GM13976 (cell line): ENCODE data around the gene HAAO.
"Not testable (repeated sequence)": the region's sequence is repeated elsewhere in the genome, so short reads cannot be mapped to it uniquely, and the experiment has no call there.

Experiments
- DNase-seq: peaks from one replicate; pipeline ENCODE4 v3.0.0; 2012; ENCODE audit warnings: low spot score
- in situ Hi-C: fragments of 300-500 bp; cut with MboI; formaldehyde crosslinking; loops from one replicate; pipeline ENCODE4 v1.12.0; 2022; ENCODE audit warnings: low sequenced_read_pairs, mixed read lengths, inconsistent platforms; ENCODE audit not compliant: unreplicated experiment
- TF ChIP-seq, protein P1 (sequence below): IDR thresholded peaks from 2 replicates; pipeline ENCODE4 v1.5.1; 2012; ENCODE audit warnings: borderline replicate concordance, mild to moderate bottlenecking; ENCODE audit not compliant: insufficient read depth; ENCODE audit errors: extremely low read depth, missing control alignments, control extremely low read depth

HAAO gene

DNA sequence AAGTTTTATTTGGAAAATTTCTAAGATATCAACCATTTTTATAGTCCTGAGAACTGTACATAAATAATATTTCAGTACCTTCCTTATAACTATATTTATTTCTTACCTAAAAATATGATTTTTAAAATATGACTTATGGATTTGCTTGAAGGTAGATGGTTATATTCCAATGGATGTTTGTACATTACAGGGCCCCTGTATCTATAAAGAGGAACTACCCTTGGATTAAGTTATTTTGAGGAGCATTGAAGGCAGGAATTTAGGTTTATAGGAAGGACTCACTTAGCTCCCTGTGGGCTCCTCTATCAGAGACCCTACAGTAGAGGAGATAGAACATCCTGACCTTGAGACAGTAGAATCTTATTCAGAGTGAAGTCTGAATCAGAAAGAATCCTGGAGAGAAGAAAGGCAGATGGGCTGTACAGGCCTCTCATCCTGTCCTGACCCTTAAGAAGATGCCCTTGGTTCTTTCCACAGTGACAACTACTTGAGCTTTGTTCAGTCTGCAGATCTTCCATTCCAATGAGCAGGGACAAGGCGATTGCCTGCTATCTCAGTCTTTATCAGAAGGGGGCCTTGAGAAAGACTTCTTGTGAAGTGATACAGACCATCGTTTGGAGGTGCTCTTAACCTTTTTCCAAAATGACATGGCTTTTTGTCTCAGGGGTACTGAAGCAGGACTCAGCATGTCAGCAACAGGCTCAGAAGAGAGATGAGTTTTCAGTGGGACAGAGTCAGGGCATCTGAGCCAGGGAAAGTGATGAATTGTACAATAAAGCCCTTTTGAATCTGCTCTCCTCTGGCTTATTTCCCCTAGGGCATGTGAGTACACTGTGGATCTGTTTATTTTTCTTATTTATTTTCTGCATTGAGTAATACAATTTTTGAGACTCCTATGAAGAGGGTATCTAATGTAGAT is 49.4 kb downstream of the HAAO start:
- DNase-seq: no peak
- in situ Hi-C loops: no loop called here
- TF ChIP-seq, protein P1, sequence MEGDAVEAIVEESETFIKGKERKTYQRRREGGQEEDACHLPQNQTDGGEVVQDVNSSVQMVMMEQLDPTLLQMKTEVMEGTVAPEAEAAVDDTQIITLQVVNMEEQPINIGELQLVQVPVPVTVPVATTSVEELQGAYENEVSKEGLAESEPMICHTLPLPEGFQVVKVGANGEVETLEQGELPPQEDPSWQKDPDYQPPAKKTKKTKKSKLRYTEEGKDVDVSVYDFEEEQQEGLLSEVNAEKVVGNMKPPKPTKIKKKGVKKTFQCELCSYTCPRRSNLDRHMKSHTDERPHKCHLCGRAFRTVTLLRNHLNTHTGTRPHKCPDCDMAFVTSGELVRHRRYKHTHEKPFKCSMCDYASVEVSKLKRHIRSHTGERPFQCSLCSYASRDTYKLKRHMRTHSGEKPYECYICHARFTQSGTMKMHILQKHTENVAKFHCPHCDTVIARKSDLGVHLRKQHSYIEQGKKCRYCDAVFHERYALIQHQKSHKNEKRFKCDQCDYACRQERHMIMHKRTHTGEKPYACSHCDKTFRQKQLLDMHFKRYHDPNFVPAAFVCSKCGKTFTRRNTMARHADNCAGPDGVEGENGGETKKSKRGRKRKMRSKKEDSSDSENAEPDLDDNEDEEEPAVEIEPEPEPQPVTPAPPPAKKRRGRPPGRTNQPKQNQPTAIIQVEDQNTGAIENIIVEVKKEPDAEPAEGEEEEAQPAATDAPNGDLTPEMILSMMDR: no peak

DNA sequence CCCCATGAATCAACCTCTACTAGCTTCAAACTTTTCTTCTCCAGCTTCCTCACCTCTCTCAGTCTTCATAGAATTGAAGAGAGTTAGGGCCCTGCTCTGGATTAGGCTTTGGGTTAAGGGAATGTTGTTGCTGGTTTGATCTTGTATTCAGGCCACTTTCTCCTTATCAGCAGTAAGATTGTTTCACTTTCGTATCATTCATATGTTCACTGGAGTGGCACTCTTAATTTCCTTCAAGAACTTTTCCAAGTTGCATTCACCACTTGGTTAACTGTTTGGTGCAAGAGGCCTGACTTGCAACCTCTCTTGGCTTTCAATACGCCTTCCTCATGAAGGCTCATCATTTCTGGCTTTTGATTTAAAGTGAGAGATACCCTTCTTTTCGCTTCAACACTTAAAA is 51.2 kb downstream of the HAAO start:
- in situ Hi-C loops: no loop called here
- TF ChIP-seq, protein P1: no peak
- DNase-seq: no peak

DNA sequence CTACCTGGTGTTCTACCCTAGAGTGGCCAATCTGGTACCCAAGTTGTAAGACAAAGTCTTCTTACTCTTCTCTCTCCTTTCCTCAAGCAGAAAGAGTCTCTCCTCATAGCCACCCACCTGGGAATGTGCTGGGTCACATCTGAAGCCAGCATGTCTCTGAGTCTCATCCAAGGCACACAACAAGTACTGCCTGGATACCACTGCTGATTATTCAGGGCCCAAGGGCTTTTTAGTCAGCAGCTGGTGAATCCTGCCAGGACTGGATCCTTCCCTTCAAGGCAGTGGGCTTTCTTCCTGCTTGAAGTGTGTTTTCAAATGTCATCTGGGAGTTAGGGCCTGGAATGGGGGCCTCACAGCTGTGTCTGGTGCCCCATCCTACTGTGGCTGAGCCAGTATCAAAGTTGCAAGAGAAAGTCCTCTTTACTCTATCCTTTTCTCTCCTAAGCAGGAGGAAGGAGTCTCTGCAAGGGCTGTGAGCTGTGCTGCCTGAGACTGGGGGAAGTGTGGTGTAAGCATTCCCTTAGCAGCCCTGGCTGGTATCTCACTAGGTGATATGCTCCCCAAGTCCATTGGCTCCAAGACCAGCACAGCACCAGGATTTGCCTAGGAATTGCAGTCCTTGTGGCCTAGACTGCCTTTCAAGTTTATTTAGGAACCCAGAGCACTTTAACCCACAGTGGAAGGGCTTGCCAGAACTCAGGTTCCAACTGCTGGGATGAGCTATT is 55.6 kb downstream of the HAAO start:
- TF ChIP-seq, protein P1: no peak
- in situ Hi-C loops: no loop called here
- no peak for DNase-seq

DNA sequence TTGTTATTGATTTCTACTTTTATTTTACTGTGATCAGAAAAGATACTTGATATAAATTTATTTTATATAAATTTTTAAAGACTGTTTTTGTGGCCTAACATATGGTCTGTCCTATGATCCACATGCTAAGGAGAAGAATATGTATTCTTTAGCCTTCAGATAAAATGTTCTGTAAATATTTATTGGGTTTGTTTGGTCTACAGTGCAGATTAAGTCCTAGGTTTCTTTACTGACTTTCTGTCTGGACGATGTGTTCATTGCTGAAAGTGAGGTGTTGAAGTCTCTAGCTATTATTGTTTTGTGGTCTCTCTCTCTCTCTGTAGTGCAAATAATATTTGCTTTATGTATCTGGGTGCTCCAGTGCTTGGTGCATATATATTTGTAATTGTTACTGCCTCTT is 58.5 kb downstream of the HAAO start:
- in situ Hi-C loops: no loop called here
- no peak for DNase-seq
- TF ChIP-seq, protein P1: no peak

- DNase-seq, in situ Hi-C loops: not testable (repeated sequence)
These were observed 61.1 kb downstream of the HAAO start for GRCh38 chr2:42731316-42731715.

GRCh38 chr2:42726680-42727079 is 65.7 kb downstream of the HAAO start:
- in situ Hi-C loops: no loop called here
- DNase-seq: no peak
- TF ChIP-seq, protein P1: no peak

- TF ChIP-seq, protein P1: no peak
- in situ Hi-C loops: no loop called here
- DNase-seq: no peak
These were observed 66.7 kb downstream of the HAAO start for GRCh38 chr2:42725657-42726056.
